Left cardiac atrium (tissue), 4 donors: ENCODE data around the gene AAK1. TPM values are rescaled to one million over a fixed set of nuclear protein-coding genes. Genes with fewer than 3 reads are reported as not detected.
A peak's percentile ranks its signal among the peaks of the same experiment; 100 is the strongest.

Source experiments
- ATAC-seq, 2 donors: fragments of 200-7000 bp; cut with Tn5 transposase; one replicate each; pipeline ENCODE4 v1.9.1; 2020; ENCODE audit warnings: mild to moderate bottlenecking in 2 of 2, moderate library complexity in 2 of 2
- DNase-seq: peaks from one replicate; pipeline ENCODE4 v3.0.0-alpha.2; 2020
- intact Hi-C, 2 donors: fragments of 100-400 bp; cut with DNase I; formaldehyde crosslinking; loops; one replicate each; pipeline versions ENCODE4 v1.14.1 to v1.15.1; 2022 to 2023
- total RNA-seq, 2 donors: library from RNA; stranded (reverse); fragmentation: NEBNext Ultra II Directional; extraction: Animal tissue kit (Norgen Biotek cat#: 25700); gene quantifications; one replicate each; pipeline ENCODE4 v1.2.1, GENCODE V29; 2021
- donor health status: DM: no; HTN: yes; CAD: no.
- donor health status: DM: no; HTN: yes; CAD: no; lungs with severe emphysema.
- donor health status: DM: yes; HTN: yes; CAD: no.
- donor health status: Dilated cardiomyopathy.

The AAK1 gene
- total RNA-seq, 2 donors from 2014 or later = 44.0 to 64.7 TPM

DNA sequence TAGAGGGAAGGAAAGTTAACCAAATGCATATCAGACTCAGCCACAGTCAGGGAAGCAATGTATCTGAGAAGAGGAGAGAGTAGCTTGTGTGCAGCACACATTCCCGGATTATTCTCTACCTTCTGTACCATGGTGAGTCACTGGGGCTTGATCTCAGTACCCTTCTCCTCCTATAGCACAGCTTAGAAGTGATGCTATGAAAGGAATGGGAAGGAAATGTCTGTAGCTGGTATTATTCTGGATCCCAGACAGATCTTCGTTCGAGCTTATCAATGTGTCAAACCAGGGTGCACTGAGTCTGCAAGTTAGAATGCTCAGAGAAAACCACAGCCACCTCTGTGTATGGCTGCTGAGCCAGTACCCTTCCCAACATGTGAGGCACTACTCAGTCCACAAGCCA is 118.3 kb downstream of the AAK1 start:
- intact Hi-C loops = no loop called here

DNA sequence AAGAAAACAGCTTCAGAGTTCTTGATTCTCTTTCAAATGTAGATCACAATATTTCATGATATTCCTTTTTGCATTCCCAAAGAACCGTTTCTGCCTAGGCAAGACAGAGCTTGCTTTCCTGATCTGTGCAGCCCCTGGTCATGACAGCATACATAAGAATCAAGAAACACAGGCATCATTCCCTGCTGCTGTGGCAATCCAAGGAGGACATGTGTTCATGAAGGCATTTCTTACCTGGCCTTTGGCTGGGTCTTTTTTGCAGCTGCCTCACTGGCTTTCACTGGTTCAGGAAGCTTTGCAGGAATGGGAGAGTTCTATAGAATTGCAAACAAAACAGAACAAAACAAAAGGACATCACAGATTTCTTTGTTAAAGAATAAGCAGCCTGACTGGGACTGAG is 118.7 kb downstream of the AAK1 start:
- intact Hi-C loops = no loop called here
- no peak for DNase-seq
- ATAC-seq = no peak

More for the DNA sequence above, 118.3 kb downstream of the AAK1 start:
- ATAC-seq (no peak), DNase-seq (no peak)

DNA sequence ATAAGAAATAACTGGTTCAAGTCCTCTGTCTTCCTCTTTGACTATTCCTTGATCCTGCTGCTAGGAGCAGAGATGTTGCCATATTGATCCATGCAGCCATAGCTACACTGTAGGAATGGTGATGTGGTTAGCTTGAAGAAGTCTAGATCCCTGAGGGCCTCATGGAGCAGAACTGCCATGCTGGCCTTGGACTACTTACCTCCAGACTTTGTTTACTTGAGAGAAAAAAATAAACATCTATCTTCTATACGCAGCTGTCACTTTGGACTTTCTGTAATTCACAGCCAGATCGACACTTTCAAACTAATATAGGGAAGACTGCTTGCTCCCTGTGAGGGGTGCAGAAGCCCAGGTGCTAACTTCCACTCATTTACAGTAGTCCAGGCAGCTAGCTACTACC is 121.8 kb downstream of the AAK1 start:
- intact Hi-C loops = no loop called here
- no peak for DNase-seq
- ATAC-seq = no peak

DNA sequence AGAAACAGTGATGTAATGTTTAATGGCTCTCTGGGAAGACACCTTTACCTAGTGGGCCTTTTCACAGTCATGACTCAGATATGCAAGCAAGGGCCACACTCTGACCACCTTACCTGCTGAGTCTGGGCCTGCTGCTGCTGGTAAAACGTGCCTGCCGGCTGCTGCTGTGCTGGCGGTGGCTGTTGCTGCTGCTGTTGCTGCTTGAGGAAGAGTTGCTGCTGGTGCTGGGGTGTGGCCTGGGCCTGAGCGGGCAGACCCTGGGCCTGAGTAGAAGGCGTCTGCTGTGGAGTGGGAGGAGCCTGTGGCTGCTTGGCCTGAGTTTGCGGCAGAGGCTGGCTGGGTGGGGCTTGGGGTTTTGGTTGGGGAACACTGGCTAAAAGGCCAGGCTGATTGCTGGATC is 124.7 kb downstream of the AAK1 start:
- intact Hi-C loops = no loop called here
- DNase-seq (peak; percentile 27), ATAC-seq (peak; percentile 46 to 62)

DNA sequence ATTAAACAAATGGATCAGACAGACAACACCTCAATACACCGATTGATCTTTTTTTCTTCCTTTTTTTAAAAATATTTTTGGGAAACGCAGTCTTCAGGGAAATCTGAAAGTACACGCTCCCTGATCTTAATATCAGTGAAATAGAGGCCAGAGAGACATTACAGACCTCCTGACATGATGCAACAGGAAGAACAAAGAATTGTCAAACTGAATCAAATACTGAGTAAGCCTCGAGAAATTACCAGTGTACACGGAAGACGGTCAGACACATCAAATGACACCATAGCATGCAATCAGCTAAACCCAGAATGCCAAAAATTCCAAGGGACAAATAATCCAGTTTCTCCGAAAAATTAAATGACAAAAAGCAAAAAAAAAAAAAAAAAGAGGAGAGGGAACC is 126.1 kb downstream of the AAK1 start:
- no peak for DNase-seq
- ATAC-seq = no peak
- intact Hi-C loops = no loop called here

DNA sequence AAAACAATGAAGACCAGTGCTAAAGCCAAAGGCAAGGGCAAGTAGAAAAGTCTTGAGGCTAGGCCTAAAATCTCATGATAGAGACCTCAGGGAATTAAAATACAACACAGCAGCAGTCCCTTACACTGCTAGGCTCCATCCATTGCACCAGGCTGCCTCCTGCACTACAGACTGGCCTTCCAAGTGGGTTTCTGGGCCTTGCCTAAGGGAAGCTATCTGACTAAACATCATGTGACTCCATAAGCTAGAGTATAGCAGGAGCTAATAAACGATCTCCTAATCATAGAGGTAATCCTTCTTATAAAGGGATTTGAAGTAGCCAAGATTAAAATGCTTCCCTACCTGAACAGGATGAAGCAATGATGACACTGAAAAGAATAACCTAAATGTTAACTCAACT is 128.7 kb downstream of the AAK1 start:
- DNase-seq (no peak), ATAC-seq (no peak)
- intact Hi-C loops = no loop called here

DNA sequence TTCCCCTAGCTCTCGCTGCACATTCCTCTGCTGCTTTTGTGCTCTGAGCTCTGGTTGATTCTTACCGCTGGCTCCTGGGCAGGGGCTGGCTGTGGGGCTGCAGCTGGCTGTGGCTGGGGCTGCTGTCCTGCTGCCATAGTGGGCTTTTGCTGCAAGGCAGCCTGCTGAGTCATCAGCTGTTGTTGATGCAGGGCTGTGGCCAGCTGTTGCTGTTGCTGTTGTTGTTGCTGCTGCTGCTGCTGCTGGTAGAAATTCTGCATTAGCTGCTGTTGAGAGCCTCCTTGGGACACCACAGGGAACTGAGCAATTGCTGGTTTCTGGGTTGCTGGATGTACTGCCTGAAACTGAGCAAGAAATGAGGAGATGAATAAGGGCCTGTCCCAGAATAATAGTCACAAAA is 129.1 kb downstream of the AAK1 start:
- peak; percentile 41 for DNase-seq
- intact Hi-C loops = no loop called here
- peak; percentile 56 to 77 for ATAC-seq

DNA sequence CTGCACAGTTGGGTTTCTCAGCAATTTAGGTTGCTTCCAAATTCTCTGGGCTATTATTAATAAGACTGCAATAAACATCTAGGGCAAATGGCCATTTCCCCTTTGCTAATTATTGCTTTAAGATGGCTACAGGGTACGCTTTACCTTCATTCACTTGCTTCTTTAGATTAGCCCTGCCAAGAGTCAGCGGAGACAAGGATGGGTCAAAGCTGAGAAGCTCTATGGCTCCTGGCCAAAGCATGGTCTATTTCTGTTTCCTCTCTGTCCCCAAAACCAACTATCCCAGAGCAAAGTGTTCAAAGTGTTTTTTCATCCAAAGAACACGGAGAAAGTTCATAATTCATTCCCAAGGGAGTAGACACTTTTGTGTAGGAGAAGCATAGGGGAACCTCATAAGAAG is 131.1 kb downstream of the AAK1 start:
- ATAC-seq (peak; percentile 22 to 67), DNase-seq (no peak)
- intact Hi-C loops = no loop called here

DNA sequence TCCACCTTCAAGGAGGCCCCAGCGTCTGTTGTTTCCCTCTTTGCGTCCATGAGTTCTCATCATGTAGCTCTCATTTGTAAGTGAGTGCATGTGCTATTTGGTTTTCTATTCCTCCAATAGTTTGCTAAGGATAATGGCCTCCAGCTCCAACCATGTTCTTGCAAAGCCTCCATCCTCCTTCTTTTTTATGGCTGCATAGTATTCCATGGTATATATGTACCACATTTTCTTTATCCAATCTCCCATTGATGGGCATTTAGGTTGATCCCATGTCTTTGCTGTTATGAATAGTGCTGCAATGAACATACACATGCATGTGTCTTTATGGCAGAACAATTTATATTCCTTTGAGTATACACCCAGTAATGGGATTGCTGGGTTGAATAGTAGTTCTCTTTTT is 133.3 kb downstream of the AAK1 start:
- ATAC-seq = no peak
- intact Hi-C loops = no loop called here

DNA sequence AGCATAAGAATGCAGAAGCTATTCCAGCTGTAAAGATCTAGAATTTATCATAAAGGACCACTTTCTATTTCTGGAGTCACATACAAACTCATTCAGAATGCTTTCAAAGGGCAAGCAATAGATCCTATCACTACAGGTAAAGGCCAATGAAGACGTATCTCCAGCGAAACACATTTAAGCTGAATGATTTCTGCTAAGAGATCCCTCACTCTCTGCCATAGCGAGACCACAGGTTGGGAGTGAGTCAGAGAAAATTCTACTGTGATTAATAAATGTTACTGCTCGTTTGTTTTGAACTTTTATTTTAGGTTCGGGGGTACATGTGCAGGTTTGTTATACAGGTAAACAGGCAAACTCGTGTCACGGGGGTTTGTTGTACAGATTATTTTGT is 133.8 kb downstream of the AAK1 start:
- DNase-seq = no peak

More for the DNA sequence above, 133.3 kb downstream of the AAK1 start:
- no peak for DNase-seq

DNA sequence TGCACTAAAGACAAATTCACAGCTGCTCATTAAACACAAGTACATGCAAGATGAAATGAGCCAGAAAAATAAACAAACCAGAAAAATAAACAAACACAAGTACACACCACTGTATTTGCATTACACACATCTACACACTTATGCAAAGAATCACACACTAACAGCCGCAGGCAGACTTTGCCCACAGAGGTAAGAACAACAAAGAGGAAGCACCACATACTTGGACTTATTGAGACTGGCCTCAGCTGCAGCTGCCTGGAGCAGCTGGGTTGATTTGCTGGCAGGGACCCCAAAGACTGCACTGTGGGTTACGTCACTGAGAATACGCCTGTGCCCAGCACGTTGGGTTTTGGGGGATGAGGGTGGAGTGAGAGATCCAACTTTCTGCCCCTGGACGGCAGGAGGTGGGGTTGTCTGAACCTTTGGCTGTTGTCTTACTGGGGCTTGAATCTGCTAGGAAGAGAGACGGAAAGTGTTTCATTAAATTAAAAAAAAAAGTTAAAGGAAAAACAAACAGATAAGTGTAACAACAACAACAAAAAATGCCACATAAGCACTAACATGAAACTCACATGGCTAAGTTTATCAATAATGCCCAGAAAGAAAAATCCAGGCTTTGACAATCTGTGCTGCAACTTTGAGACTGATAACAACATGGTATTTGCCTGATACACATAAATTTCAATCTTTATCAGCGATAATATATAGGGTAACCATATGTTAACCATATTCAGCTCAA is 134.4 kb downstream of the AAK1 start:
- no peak for ATAC-seq
- no peak for DNase-seq
- intact Hi-C loops = no loop called here

More for the DNA sequence above, 133.8 kb downstream of the AAK1 start:
- ATAC-seq = no peak
- intact Hi-C loops = no loop called here

DNA sequence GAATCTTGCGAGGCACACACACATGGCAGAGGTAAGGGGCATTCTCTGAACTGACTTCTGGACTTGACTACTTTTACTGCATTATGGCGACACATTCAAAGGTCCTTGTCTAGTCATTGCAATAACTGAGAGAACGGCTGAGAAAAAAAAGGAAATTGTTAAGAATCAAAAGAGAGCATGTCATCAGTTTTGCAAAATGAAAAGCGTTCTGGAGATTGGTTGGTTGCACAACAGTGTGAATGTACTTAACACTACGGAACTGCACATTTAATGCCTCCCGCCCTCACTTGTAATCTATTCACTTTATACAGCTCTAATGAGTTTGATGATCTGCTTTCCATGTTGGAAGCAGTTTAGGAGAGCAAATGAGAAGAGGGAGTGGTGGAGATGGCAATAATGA is 137.8 kb downstream of the AAK1 start:
- ATAC-seq (peak in 1 of 2 donors; percentile 23), DNase-seq (no peak)
- intact Hi-C loops = no loop called here

DNA sequence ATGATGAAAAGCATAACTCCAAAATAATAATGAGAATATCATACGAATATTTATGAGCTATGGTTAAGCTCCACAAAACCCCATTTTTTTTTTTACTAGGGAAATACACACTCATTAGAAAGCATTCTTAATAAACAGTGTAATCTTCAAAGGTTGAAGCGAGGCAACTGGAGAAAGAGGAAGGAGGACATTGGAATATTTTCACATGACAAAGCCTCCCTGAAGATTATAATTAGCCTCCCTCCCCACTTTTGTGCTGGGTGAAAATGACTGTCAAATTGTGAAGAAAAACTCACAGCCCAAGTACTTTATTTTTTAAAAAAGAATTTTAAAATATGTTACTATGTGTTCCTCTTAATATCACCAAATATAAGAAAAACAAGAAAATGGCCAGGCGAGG is 142.2 kb downstream of the AAK1 start:
- ATAC-seq (no peak), DNase-seq (no peak)

DNA sequence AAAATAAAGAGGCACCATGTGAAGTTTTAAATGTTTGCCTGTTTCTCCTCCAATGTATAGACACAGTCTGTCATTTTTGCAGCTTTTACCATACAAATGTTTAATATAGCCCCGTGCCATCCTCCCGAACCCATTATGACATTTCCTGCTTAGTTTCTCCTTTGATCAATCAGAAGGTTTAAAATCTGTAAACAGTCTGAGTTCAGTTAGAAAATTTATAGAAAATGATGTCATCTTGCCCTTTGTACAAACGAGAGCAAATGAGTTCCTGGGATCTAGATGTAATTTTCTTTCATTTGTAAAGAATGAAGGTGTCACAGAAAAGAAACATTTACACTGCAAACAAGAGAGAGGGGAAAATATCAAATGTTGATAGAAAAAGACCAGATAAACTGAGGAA is 143.6 kb downstream of the AAK1 start:
- DNase-seq (no peak), ATAC-seq (no peak)
- intact Hi-C loops = no loop called here

More for the DNA sequence above, 142.2 kb downstream of the AAK1 start:
- intact Hi-C loops = no loop called here

DNA sequence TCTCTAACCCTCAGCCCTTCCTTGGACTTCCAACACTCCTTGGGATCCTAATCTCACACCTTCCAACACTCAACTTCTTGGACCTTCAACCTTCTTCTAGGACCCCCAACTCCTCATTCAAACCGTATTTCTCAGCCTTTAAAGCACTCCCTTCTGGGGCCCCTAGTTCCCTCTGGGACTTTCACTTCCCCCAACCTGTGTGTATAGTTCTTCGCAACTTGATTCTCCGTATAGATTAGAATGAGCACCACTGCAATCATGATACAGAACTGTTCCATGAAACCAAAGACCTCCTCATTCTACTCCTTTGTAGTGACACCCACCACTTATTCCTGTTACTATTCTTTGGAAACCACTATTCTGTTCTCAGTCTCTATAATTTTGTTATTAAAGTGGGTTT is 144.3 kb downstream of the AAK1 start:
- ATAC-seq = no peak
- DNase-seq = no peak
- intact Hi-C loops = no loop called here

DNA sequence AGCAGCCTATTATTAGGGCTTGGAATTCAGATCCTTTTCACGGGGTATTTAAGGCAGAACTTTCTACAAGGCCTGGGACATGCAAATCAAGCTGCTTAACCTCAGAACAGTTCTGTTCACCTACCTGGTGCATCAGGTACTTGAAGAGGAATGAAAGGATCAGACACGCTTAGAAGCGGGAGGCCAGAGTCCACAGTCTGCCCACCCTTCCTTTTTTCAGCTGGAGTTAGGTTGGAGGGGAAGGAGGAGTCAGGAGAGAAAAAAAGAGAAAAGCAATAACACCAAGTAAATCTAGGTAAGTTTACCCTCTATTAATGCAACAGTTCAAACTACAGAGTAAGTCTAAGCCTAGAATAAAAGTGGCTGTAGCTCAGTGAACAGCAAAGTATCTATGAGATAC is 147.7 kb downstream of the AAK1 start:
- DNase-seq (no peak), ATAC-seq (no peak)
- intact Hi-C loops = no loop called here

DNA sequence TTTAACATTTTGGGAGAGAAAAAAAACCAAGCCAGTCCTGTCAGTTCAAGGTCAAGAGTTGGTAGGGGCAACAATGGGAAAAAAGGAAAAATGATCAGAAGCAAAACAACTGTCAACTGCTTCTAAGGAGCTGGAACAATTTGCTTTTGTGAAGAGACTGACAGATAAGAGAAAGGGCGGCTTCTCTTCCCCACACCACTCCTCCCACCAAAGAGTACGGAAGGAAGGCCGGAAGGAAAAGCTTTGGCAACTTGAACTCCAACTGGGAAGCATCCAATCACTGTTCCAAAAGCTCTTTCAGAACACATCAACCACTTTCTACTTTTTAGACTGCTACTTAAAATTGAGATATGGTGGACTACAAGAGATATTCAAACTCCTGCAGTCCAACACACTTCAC is 148.5 kb downstream of the AAK1 start:
- no peak for DNase-seq
- intact Hi-C loops = no loop called here
- peak in 1 of 2 donors; percentile 38 for ATAC-seq

DNA sequence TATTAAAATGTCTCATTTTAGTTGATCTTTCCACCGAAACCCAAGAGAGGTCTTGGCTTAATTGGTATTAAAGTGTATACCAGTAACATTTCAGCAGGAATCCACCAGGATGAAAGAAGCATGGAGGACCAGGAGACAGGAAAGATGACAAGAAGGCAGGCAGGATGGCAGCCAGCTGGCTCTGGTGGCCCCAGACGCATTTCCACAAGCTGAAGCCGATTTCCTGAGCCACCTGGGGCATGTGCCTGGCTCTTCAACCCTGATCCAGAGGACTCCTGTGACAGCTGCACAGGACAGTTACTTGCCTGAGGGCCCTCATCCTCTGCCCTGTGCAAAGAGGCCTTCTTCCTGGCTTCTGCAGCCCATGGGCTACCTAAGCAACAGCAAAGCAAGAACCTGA is 149.4 kb downstream of the AAK1 start:
- DNase-seq (no peak), ATAC-seq (no peak)
- intact Hi-C loops = no loop called here

DNA sequence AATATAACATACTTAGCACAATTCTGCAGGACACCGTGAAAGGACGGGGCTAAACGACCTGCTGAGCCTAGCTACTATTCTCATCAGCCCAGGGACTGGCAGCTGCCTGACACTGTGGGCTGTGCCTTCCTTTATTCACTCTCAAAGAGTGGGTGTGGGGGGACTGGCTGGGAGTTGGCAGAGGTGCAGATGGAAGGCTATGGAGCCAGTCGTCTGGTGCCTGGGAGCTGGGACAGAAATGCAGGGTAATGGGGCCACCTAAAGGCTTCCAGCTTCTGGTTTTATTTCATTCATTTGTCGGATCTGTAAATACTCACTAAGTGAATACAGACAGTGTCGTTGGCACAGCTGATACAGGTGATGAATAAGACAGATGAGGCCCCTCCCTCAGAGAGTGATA is 150.3 kb downstream of the AAK1 start:
- intact Hi-C loops = no loop called here
- ATAC-seq (peak in 1 of 2 donors; percentile 77), DNase-seq (no peak)

DNA sequence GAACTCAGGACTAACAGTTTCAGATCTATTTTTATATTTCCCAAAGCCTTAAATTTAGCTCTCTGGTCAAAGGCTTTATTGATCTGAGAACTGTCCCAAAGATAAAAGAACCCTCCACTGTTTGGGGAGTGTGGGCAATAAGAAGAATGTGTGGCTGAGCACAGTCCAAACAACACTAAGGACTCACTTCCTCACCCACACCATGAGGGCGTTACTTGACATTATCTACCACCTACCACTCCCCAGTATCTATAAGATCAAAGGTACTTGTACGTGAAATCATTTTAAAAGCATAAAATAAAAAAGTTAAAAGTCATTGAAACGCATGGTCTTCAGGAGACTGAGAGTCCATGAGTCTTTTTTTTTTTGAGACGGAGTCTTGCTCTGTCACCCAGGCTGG is 151.7 kb downstream of the AAK1 start:
- DNase-seq (no peak), ATAC-seq (no peak)

DNA sequence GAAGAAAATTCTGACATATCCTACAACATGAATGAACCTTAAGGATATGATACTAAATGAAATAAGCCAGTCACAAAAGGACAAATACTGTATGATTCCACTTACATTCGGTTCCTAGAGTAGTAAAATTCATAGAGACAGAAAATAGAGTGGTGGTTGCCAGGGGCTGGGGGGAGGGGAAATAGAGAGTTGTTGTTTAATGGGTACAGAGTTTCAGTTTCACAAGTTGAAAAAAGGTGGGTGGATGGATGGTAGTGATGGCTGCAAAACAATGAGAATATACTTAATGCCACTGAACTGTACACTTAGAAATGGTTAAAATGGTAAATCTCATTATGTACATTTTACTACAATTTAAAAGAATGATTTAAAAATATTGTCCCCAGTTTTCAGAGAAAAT is 153.1 kb downstream of the AAK1 start:
- DNase-seq = no peak
- intact Hi-C loops = no loop called here
- no peak for ATAC-seq

More for the DNA sequence above, 151.7 kb downstream of the AAK1 start:
- intact Hi-C loops = no loop called here

DNA sequence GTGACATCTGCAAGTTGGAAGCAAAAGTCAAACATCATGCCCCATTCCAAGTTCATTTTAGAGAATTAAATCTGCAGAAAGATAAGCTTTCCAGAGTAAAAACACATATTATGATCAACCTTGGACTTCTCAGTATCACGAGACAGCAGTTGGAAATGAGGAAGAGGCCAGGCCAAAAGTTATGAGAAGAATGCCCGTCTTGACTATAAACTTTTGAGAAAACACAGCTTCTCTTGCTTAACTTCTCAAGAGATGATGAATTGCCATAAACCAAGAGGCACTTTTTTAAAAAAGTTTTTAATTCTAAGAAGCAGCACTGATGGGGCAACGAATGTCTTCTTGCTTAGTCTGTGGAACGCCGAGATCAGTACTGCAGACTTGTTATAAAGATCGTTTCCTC is 153.7 kb downstream of the AAK1 start:
- intact Hi-C loops = no loop called here
- ATAC-seq = no peak
- DNase-seq = no peak
